Right forelimb (tissue), 1 donor: ENCODE results near the gene KATNAL1.
"Not testable (repeated sequence)": the region's sequence is repeated elsewhere in the genome, so short reads cannot be mapped to it uniquely, and the experiment has no call there.

Experiments used
- DNase-seq: peaks from one replicate; pipeline ENCODE4 v3.0.0-alpha.2; 2018

KATNAL1 gene

DNA sequence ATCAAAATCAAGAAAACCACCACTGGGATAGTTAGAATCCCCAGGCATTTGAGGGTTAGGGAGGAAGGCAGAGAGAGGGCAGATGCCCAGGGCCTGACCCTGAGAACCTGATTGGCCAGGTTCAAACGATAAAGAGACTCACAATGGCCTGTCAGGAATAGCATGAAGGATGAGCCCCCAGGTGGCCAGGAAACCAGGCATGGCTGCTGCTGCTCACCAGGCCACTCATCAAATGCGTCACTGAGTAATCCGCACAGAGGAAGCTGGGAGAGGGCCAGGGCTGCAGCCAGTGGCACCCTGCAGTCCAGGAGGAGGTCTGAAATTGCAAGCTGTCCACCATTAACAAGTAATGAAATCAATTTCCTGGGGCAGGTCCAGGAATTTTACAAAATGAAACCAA is 111.3 kb downstream of the KATNAL1 start:
- DNase-seq: no peak

DNA sequence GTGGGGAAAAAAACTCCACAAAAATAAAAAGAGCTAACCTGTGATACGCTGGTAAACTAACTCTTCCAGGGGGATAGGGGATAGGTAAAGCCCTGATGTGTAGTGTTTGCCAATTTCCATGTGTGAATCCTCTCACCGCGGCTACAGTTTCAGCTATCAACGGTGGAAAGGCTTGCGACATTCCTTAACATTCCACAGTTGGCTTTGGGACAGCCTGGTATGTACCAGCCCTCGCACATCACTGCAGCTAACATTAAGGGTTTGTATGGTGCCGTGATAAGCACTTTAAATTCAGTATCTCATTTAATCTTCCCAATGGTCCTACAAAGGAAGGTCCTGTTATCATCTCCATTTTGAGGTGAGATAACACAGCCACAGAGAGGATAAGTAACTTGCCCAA is 112.4 kb downstream of the KATNAL1 start:
- no peak for DNase-seq

GRCh38 chr13:30193279-30194234 is 113.8 kb downstream of the KATNAL1 start:
- DNase-seq: no peak

DNA sequence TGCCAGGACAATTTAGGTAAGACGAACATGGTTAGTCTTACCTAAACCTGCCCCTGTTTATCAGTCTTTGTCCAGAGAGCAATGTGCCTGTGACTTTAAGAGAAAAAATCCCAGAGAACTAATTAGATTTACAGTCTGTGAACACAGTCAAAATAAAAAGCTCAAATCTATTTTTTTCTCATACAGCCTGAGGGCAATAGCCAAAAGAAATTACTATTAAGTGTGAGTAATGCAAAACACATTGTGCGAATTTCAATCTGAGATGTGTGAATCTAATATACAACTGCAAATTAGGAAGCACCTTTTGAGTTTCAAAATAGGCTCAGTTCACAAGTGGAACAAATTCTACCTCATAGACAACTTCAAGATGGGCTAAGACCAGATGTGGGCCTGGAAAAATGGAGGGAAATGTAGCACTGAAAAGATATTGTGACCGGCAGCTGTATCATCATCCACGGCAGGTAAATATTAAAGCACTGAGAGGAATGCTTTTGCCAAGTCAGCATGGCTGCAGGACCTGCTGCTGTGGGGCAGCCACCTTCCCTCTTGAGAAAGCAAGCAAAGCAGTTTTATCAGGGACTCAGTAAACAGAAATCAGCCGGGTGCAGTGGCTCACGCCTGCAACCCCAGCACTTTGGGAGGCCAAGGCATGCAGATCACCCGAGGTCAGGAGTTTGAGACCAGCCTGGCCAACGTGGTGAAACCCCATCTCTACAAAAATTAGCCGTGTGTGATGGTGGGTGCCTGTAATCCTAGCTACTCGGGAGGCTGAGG is 114.8 kb downstream of the KATNAL1 start:
- no peak for DNase-seq

DNA sequence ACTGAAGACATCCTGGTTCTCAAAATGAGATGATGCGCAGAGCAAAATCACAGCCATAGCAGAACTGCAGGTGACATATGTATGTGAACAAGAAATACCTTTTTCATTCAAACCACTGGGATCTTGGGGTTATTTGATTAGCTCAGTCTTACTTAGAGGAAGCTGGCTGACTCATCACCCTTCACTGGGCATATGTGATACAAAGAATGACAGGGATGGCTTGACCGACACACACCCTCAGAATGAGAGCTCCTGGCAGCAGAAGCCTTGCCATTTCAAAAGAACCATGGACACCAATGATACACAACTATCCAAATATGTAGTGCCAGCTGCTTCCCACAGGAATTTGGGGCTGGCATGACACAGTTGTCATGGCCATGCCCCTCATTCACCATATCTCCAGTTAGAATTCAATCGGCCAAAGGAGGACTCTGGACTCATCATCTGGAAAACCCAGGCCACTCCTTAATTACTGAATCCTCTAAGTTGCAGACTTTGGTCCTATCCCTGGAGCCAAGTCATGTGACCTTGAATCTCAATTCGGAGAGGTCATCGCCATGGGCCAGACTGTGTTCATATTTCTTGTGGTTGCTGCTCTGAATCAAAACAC is 115.8 kb downstream of the KATNAL1 start:
- DNase-seq: no peak

- no peak for DNase-seq
Measured at GRCh38 chr13:30186634-30187415, 120.5 kb downstream of the KATNAL1 start.

- no peak for DNase-seq
Measured at GRCh38 chr13:30181888-30182651, 125.3 kb downstream of the KATNAL1 start.

DNA sequence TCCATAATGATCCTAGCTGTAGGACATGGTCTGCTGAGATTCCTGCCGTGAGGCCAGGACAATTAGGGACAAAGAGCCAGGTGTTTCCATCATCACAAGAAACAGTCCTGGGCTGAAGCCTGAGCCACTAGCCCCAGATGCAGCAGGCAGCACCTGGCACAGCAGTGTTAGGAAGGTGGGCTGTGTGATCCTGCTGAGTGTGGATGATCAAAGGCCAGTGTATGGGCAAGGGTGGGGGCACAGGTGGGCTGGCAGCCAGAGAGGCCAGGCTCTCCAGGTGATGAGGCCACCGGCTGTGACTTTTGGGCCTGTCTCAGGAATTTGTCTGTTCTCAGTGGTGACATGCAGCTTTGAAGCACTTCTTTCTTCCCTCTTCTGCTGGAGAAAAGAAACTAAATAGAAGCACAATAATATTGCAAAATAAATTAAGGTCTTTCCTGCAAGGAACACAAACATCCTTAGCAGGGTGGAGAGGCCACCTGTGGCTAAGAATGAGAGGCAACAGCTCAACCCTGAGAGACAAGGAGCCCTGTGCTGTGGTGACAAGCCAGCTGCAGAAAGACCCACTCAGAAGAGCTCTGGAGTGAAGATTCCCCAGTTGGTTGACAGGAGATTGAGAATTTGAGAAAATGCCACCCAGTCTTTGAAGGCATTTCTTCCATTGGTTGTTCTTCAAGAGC is 127.6 kb downstream of the KATNAL1 start:
- DNase-seq: no peak

- DNase-seq: no peak
Measured at GRCh38 chr13:30178976-30179375, 128.4 kb downstream of the KATNAL1 start.

DNA sequence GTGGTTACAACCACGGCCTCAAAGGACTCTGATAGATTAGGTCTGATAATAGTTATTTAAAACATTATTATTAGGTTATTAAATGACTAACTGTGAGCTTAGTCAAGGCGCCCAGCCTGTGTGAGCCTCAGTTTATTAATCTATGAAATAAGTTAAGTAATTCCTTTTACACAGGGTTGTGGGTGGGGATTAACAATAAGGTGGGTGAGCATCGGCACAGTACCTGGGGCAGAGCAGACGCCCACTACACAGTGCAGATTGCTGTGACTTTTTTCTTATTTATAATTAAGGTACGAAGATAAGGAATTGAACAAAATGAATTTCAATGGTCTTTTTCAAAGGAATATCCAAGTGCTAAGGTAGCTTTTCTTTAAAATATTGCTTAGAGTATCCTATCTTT is 132.2 kb downstream of the KATNAL1 start:
- DNase-seq: no peak

GRCh38 chr13:30174250-30174649 is 133.1 kb downstream of the KATNAL1 start:
- not testable (repeated sequence) for DNase-seq

GRCh38 chr13:30173303-30173610 is 134.1 kb downstream of the KATNAL1 start:
- no peak for DNase-seq

DNA sequence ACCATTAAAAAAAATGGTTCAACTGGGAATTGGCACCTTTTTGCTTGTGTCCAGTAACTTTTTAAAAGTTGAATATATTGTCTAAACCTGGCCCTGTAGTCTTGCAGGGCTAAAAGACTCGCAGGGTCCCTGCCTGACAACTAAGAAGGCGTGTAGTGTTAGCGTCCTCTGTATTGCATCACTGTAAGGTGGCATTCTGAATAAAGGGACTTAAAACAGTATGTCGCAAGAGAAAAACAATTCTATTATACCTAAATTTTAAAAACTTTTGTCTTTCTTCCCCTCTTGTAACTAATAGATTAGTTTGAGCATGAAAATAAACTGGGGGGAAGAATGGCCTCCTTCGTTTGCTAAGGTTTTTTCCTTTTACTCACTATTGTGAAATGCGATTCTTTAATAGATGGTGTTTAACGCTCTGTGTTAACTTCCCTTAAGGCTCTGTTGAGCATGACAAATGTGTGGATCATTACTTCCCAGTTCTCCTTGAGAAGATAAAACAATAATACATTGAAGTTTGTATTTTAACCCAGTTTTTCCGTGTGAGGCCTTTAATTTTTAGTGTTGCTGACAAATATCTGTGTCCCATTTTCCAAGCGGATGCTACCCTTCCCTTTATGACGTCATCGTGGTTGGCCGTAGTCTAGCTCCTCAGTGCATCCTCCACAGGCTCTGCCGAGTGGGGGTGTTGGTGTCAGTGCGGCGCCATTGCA is 134.6 kb downstream of the KATNAL1 start:
- DNase-seq: no peak

DNA sequence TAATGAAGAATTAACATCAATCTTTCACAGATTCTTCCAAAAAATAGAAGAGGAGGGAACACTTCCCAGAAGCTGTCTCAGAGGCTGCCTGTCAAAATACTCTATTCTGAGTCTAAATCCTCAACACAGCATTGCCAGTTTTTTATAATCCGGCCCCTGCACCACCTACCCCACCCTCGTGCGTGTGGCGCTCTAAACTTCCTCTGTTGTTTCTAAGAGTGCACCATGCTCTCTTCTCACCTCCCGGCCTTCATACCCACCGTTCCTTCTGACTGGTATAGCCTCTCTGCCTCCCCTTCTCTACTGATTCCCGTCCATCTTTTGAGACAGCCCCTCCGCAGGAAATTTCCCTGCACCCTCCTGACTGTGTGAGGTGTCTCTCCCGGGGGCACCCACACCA is 136.8 kb downstream of the KATNAL1 start:
- no peak for DNase-seq

GRCh38 chr13:30169442-30169841 is 137.9 kb downstream of the KATNAL1 start:
- DNase-seq: no peak

DNA sequence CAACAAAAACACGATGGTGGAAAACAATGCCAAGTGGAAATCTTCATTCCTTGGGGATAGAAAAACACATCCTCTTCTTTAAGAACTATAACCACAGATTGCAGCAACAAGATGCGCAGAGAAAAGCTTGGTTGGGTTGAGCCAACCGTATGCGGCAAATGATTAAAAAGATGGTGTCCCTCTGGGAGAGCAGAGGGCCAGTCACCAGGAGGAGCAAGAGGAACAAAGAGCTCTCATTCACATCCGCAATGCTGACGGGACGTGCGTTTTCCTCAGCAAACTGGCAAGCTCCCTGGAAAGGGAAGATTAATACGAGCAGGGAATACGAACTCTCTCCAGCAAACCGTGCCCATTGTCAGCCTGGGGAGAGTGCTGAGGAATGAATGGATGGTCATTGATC is 141.6 kb downstream of the KATNAL1 start:
- no peak for DNase-seq

DNA sequence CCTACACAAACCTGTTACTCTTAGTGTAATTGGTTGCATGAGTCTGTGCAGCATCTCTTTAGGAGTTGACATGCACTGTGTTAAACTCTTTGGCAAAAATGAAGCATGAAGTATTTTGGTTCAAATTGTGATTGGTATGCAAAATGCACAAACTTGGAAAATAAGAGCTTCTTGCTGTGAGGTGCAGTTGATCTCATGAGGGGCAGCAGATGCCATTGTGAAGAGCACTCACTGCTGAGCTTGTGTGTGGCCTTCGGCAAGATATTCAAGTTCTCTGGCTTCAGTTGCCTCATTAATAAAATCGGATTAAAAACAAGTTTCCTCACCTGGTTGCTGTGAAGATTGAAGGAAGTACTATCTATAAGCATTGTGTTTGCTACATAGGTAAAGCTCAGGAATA is 142.3 kb downstream of the KATNAL1 start:
- no peak for DNase-seq

DNA sequence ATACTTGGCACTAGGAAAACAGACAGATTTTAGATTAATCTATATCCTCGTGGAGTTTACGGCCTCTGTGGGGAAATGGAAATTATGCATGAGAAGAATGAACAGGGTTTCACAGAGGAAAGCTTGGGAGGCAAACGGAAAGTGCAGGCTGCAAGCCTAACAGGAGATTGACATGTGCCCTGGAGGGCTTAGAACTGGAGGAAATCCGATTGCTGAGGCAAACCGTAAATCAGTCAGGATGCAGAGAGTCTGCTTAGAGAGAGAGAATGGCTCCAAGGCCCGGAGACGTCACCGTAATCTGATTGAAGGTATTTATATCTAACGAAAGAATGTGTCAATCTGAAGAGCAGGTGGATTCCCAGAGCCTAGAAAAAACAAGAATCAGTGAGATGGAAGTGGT is 143.2 kb downstream of the KATNAL1 start:
- no peak for DNase-seq

GRCh38 chr13:30163441-30163840 is 143.9 kb downstream of the KATNAL1 start:
- no peak for DNase-seq

- DNase-seq: no peak
Measured at GRCh38 chr13:30159446-30159839, 147.9 kb downstream of the KATNAL1 start.
